ENCODE results near the gene HPSE2.

GRCh38 chr10:98667081-98667480 lies 568.6 kb downstream of the HPSE2 start:
- no peak for TF ChIP-seq CTCF (IDR thresholded peaks at IDR 0.05 in 4 of 5, conservative IDR thresholded peaks at IDR 0.05 in 1 of 5)
- no peak for TF ChIP-seq POLR2A (IDR thresholded peaks at IDR 0.05)

Data from gastrocnemius medialis (tissue), 4 donors.